ENCODE results near the gene SIGLEC1.

The SIGLEC1 gene

DNA sequence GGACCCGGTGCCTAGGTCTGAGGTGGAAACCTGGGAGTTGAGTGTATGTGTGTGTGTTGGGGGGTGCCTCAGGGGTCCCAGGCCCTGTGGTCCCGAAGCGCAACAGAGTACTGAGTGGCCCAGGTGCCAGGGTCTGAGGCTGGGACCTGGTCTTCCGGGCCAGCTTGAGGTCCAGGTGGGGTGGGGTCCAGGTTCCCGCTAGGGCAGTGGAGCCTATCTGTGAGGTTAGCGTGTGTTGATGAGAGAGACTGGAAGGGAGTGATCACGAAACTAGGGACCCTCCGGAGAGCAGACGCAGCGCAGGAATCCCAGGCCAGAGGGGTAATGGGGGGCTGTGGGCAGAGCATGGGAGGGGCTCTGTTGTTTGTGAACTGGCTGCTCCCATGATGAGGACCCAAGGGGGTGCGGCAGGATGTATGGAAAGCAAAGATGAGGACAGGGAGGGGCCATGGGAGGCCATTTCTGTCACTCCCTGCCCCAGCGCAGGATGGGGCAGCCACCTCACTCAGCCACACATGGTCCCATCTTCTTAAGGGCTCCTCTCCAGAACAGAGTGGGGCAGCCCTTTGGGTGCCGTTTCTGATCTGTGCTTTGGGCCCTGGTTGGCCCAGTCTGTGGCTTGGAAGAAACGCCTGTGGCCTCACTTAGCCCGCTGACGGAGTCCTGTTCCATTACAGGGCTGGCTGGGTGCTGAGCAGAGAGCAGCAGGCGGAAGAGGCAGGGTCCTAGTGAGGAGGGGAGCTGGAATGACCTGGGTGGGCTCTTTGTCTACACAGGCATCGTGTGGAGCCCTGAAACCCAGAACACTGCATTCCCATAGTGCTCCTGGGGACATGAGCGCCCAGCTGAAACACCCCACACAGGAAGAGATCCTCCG, 21.0 kb upstream of the SIGLEC1 start:
- no peak overlapping the region for H3K4me3 ChIP-seq (ENCODE audit: low read depth, low read length)
- no peak for DNase-seq (ENCODE audit: low read depth, low spot score)
- TF ChIP-seq, protein P1, sequence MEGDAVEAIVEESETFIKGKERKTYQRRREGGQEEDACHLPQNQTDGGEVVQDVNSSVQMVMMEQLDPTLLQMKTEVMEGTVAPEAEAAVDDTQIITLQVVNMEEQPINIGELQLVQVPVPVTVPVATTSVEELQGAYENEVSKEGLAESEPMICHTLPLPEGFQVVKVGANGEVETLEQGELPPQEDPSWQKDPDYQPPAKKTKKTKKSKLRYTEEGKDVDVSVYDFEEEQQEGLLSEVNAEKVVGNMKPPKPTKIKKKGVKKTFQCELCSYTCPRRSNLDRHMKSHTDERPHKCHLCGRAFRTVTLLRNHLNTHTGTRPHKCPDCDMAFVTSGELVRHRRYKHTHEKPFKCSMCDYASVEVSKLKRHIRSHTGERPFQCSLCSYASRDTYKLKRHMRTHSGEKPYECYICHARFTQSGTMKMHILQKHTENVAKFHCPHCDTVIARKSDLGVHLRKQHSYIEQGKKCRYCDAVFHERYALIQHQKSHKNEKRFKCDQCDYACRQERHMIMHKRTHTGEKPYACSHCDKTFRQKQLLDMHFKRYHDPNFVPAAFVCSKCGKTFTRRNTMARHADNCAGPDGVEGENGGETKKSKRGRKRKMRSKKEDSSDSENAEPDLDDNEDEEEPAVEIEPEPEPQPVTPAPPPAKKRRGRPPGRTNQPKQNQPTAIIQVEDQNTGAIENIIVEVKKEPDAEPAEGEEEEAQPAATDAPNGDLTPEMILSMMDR (IDR thresholded peaks at IDR 0.05; ENCODE audit: low read depth, low read length), result no peak
- in situ Hi-C loops (cut with HindIII; ENCODE audit: low sequenced_read_pairs), result no loop called here

DNA sequence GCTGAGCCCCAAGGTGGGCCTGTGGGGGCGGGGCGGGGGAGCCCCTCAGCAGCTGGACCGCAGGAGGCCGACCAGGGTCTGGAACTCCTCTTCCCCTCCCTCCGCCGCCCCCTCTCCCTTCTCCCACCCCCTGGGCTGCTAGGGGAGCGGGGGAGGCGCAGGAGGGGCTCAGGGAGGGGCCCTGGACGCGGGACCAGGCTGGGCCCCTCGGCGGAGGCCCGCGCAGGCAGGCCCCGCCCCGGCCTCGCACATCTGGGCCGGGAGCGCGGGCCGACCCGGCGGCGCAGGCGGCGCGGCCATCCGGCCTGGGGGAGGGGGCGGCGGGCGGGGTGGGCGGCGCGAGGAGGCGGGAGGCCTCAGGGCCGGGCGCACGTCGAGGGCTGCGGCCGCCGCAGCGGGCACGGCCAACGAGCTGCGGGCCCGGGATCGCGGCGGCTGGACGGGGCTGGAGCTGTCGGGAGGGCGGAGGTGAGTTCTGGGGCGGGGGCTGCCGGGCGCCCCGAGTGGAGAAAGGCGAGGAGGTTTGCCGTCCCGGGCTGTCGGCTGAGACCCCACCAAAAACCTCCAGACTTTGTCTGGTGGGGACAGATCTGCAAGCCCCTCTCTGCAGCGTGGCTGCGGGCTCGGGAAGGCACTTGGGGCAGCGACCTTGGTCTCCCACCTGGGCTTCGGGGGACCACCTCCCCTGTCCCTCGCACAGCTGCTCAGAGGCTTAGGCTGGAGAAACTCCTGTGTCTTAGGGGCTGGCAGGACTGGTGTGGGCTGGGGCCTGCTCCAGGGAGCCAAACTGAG, 20.1 kb upstream of the SIGLEC1 start, which contains the start of gene HSPA12B:
HSPA12B (plus strand) TSS at position 359 of the 792 bp plus-strand sequence. CDS start 5,990 bp downstream, outside the sequence.
- DNase-seq (ENCODE audit: low read depth, low spot score), result no peak
- no peak within 1 kb of the TSS for H3K4me3 ChIP-seq (ENCODE audit: low read depth, low read length)
- TF ChIP-seq, protein P1 (IDR thresholded peaks at IDR 0.05; ENCODE audit: low read depth, low read length), result no peak
- in situ Hi-C loops (cut with HindIII; ENCODE audit: low sequenced_read_pairs), result no loop called here

DNA sequence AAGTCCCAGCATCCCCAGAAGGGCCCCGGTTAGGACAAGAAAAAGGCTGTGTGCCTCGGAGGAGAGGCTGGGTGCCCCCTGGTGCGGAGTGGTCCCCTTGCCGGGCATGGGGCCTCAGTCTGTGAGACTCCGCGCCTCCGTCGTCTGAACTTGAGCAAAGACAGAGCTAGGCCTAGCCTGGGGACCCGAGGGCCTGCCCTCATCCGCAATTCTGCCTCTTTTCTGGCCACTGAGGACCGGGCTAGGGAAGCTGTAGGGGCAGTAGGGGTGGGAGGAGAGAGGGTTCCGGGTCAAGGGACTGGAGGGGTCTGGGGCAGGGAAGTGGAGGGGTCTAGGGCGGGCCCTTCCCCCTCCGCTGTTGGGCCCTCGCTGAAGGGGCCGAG, 19.5 kb upstream of the SIGLEC1 start:
- TF ChIP-seq, protein P1 (IDR thresholded peaks at IDR 0.05; ENCODE audit: low read depth, low read length), result no peak
- in situ Hi-C loops (cut with HindIII; ENCODE audit: low sequenced_read_pairs), result no loop called here

DNA sequence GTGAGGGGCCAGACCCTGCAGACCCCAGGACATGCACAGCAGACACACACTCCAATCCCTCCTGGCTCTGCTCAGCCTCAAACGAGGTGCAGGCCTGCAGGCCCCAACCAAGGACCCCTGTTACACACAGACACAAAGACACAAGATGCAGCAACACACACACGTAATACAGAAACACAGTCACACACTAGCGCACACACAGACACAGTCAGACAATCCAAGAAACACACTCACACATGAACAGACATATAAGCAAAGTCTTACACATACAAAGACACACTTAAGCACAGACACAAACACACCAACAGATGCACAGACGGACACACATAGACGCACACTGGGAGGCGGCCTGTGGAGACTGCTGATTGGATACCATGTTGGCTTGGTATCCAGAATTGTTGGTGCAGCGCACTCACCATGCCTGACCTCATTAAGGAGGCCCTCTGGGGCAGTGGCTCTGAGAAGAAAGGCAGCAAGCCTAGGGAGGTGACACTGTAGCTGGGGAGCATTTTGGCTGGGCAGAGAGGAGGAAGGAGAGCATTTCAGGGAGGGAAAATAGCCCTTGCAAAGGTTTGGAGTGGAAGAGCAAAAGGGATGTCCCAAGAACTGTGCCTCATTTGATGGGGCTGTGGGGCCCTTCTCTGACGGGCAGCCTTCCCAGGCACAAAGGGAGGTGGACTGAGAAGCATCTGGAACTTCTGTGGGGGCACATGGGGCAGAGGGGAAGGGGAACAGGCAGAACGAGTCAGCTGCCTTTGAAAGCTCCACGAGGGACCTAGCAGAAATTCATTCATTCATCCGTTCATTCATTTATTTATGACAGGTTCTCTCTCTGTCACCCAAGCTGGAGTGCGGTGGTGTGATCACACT, 18.6 kb upstream of the SIGLEC1 start:
- in situ Hi-C loops (cut with HindIII; ENCODE audit: low sequenced_read_pairs), result no loop called here
- no peak overlapping the region for H3K4me3 ChIP-seq (ENCODE audit: low read depth, low read length)
- DNase-seq (ENCODE audit: low read depth, low spot score), result no peak
- TF ChIP-seq, protein P1 (IDR thresholded peaks at IDR 0.05; ENCODE audit: low read depth, low read length), result no peak

More for the DNA sequence above, 19.5 kb upstream of the SIGLEC1 start:
- no peak for DNase-seq (ENCODE audit: low read depth, low spot score)
- no peak overlapping the region for H3K4me3 ChIP-seq (ENCODE audit: low read depth, low read length)

DNA sequence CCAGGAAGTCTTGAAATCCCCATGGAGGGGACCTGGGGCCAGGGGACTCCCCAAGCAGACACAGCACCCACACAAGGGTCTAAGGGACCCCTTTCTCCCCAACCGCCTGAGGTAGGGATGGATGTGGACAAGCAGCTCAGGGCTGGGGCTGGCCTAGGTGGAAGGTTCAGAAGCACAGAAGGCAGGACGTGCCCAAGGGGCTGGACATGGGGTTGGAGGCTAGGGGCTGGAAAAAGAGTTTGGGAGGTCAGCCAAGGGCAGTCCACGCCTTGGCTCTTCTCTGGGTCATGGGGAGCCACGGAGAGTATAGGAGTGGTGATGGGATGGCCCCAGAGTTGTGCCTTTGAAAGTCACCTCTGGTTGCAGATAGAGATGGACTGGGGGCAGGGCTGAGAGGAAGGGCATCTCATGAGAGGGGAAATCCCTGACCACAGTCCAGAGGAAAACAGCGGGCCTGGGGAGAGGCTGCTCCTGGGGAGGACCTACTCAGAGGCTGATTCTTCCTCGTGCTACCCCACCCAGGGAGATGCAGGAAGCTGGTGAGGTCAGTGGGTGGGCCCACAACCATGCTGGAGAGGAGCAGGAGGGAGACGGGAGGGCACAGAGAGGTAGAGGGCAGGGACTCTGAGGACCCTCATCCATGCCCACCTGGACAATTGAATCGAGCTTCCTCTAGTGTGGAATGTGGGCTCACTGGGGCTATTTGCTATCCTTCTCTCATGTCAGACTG, 17.6 kb upstream of the SIGLEC1 start:
- DNase-seq (ENCODE audit: low read depth, low spot score), result no peak
- no peak overlapping the region for H3K4me3 ChIP-seq (ENCODE audit: low read depth, low read length)
- in situ Hi-C loops (cut with HindIII; ENCODE audit: low sequenced_read_pairs), result no loop called here
- TF ChIP-seq, protein P1 (IDR thresholded peaks at IDR 0.05; ENCODE audit: low read depth, low read length), result no peak

Measured in astrocyte of the spinal cord (primary cell).